Type B pancreatic cell (in vitro differentiated cells): ENCODE data around the gene CD33. TPM values are rescaled to one million over a fixed set of nuclear protein-coding genes. Genes with fewer than 3 reads are reported as not detected.
"Not testable (repeated sequence)": the region's sequence is repeated elsewhere in the genome, so short reads cannot be mapped to it uniquely, and the experiment has no call there.

Source experiments
- DNase-seq: peaks from one replicate; pipeline ENCODE4 v3.0.0; 2021; ENCODE audit warnings: mixed read lengths; ENCODE audit not compliant: unreplicated experiment; ENCODE audit errors: extremely low spot score
- H3K27ac Mint-ChIP-seq: 2 replicates; pipeline ENCODE4 v1.8.0; 2021; ENCODE audit warnings: mild to moderate bottlenecking, mixed read lengths
- H3K27me3 Mint-ChIP-seq: 2 replicates; pipeline ENCODE4 v1.8.0; 2021; ENCODE audit warnings: mixed read lengths
- H3K36me3 Mint-ChIP-seq: 2 replicates; pipeline ENCODE4 v1.8.0; 2021; ENCODE audit warnings: mixed read lengths
- H3K4me1 Mint-ChIP-seq: one replicate; pipeline ENCODE4 v1.8.0; 2021; ENCODE audit warnings: mixed read lengths; ENCODE audit not compliant: unreplicated experiment
- H3K4me3 Mint-ChIP-seq: 2 replicates; pipeline ENCODE4 v1.8.0; 2021; ENCODE audit warnings: mild to moderate bottlenecking, mixed read lengths
- H3K9me3 Mint-ChIP-seq: 2 replicates; pipeline ENCODE4 v1.8.0; 2021; ENCODE audit warnings: mixed read lengths
- CTCF ChIP-seq: fragments of 200-600 bp; sonication (generic); conservative IDR thresholded peaks from 2 replicates; pipeline ENCODE4 v1.5.0; 2021; ENCODE audit warnings: antibody characterized with exemption, mild to moderate bottlenecking
- total RNA-seq: library from RNA; stranded (reverse); gene quantifications from 2 replicates; pipeline ENCODE4 v1.2.1, GENCODE V29; 2021; ENCODE audit warnings: low replicate concordance

Gene CD33
- total RNA-seq, 1 donor from 2014 or later: not detected

GRCh38 chr19:51210191-51210784 is 14.6 kb upstream of the CD33 start:
- Mint-ChIP-seq H3K9me3 (no peaks in the 10 kb centered on the region), H3K4me3 (no peak overlapping the region), H3K27ac (no peak overlapping the region), H3K36me3 (no peaks in the 10 kb centered on the region), H3K27me3 (peaks cover 19% of the 10 kb centered on the region), H3K4me1 (no peaks in the 10 kb centered on the region)
- DNase-seq: no peak
- TF ChIP-seq CTCF: no peak

- not testable (repeated sequence) for H3K9me3 Mint-ChIP-seq, H3K4me3 Mint-ChIP-seq, DNase-seq, H3K27ac Mint-ChIP-seq, H3K36me3 Mint-ChIP-seq, H3K4me1 Mint-ChIP-seq
- peaks cover 19% of the 10 kb centered on the region for H3K27me3 Mint-ChIP-seq
Observed at GRCh38 chr19:51210874-51211361, 14.0 kb upstream of the CD33 start.

GRCh38 chr19:51211833-51212232 is 13.0 kb upstream of the CD33 start:
- Mint-ChIP-seq H3K36me3 (no peaks in the 10 kb centered on the region), H3K27me3 (peaks cover 19% of the 10 kb centered on the region), H3K27ac (no peak overlapping the region), H3K4me1 (no peaks in the 10 kb centered on the region), H3K9me3 (no peaks in the 10 kb centered on the region), H3K4me3 (no peak overlapping the region)
- DNase-seq: no peak
- no peak for TF ChIP-seq CTCF

GRCh38 chr19:51219307-51219706 is 5.6 kb upstream of the CD33 start:
- no peaks in the 10 kb centered on the region for H3K36me3 Mint-ChIP-seq
- no peak overlapping the region for H3K4me3 Mint-ChIP-seq
- no peak for DNase-seq
- H3K9me3 Mint-ChIP-seq: no peaks in the 10 kb centered on the region
- peaks cover 20% of the 10 kb centered on the region for H3K27me3 Mint-ChIP-seq
- H3K27ac Mint-ChIP-seq: no peak overlapping the region
- no peak for TF ChIP-seq CTCF
- H3K4me1 Mint-ChIP-seq: no peaks in the 10 kb centered on the region

GRCh38 chr19:51219971-51220370 is 4.9 kb upstream of the CD33 start:
- Mint-ChIP-seq H3K27me3 (peaks cover 20% of the 10 kb centered on the region), H3K9me3 (no peaks in the 10 kb centered on the region)
- no peak for TF ChIP-seq CTCF

GRCh38 chr19:51220996-51221395 is 3.9 kb upstream of the CD33 start:
- no peaks in the 10 kb centered on the region for H3K9me3 Mint-ChIP-seq
- H3K36me3 Mint-ChIP-seq: no peaks in the 10 kb centered on the region
- H3K27ac Mint-ChIP-seq: no peak overlapping the region
- peaks cover 20% of the 10 kb centered on the region for H3K27me3 Mint-ChIP-seq
- no peak overlapping the region for H3K4me3 Mint-ChIP-seq
- no peak for TF ChIP-seq CTCF
- H3K4me1 Mint-ChIP-seq: no peaks in the 10 kb centered on the region
- DNase-seq: no peak

More at GRCh38 chr19:51219971-51220370, 4.9 kb upstream of the CD33 start:
- Mint-ChIP-seq H3K4me1 (no peaks in the 10 kb centered on the region), H3K36me3 (no peaks in the 10 kb centered on the region), H3K27ac (no peak overlapping the region), H3K4me3 (no peak overlapping the region)
- no peak for DNase-seq
